HG03095 (cell line): ENCODE results near the gene NUDT19.
"Not testable (repeated sequence)": the region's sequence is repeated elsewhere in the genome, so short reads cannot be mapped to it uniquely, and the experiment has no call there.

Experiments
- ATAC-seq: cut with Tn5 transposase; IDR thresholded peaks from one replicate; pipeline ENCODE4 v1.9.1; 2021; ENCODE audit warnings: moderate library complexity; ENCODE audit not compliant: unreplicated experiment

The NUDT19 gene

DNA sequence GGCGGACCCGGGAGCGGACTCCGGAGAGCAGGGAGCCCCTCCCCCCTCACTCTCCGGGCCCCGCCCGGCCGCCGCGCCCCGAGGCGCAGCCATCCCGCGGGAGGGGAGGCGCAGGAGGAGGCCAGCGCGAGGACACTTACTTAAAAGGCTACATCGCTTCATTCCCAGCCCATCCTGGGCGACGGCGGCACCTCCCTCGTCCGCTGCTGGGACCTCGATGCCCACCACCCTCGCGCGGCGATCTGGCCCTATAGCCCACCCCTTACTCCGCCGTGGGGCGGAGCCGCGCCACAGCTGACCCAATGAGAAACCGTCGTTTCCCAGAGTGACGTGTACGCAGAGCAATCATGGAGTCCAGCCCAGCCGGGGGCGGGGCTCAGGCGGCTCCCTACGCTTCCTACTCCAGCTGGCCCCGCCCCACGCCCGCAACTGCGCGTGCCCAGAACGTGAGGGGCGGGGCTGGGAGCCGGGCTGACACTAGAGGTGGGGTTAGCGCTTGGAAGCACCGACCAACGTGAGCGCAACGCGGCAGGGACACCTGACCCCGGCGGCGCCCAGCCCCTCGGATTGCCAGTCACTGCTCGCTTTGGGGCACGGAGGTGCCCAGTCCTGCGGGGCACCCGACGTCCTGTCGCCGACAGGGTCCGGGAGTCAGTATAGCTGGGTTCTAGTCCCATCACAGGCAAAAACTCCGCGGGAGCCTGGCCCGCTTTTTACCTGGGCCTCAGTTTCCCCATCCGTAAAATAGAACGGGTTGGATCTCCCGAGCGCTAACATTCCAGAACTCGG is 16.5 kb upstream of the NUDT19 start, which contains the start of gene ANKRD27:
Gene ANKRD27 (minus strand): TSS at position 250 of the 789 bp plus-strand sequence. CDS start 16,165 bp downstream, outside the sequence.
- peak; percentile 96 for ATAC-seq

DNA sequence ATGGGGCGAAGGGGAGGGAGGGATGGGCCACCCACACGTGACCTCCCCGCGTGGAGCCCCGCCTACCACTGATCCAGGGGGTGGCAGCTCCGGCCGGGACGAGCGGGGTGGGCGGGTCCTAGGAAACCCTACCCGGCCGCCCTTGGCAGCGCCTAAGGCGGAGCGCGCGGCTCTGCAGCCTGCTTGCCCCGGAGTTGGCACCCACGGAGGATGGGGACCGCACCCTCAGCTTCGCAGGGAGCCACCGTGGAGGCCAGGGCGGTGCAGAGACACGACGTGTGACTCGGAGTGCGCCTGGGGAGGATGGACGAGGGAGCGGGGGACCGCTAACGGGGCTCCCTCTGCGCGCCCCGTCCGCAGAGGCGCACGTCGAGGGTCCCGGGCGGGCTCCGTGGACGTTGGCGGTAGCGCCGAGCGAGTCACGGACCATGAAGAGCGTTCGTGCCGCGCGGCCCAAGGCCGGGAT is 15.9 kb upstream of the NUDT19 start, which contains the start of gene RGS9BP:
Gene RGS9BP (plus strand): TSS at position 129 of the 466 bp plus-strand sequence. CDS start 416 bp downstream, outside the sequence.
- no peak for ATAC-seq

DNA sequence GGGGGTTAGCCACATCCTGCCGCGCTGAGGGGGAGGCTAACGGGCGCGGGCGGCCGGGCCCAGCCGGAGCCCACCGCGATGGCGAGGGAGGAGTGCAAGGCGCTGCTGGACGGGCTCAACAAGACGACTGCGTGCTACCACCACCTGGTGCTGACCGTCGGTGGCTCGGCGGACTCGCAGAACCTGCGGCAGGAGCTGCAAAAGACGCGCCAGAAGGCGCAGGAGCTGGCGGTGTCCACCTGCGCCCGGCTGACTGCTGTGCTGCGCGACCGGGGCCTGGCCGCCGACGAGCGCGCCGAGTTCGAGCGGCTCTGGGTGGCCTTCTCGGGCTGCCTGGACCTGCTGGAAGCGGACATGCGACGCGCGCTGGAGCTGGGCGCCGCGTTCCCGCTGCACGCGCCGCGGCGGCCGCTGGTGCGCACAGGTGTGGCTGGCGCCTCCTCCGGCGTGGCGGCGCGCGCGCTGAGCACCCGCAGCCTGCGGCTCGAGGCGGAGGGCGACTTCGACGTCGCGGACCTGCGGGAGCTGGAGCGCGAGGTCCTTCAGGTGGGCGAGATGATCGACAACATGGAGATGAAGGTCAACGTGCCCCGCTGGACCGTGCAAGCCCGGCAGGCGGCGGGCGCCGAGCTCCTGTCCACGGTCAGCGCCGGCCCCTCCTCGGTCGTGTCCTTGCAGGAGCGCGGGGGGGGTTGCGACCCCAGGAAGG is 15.3 kb upstream of the NUDT19 start:
- no peak for ATAC-seq

DNA sequence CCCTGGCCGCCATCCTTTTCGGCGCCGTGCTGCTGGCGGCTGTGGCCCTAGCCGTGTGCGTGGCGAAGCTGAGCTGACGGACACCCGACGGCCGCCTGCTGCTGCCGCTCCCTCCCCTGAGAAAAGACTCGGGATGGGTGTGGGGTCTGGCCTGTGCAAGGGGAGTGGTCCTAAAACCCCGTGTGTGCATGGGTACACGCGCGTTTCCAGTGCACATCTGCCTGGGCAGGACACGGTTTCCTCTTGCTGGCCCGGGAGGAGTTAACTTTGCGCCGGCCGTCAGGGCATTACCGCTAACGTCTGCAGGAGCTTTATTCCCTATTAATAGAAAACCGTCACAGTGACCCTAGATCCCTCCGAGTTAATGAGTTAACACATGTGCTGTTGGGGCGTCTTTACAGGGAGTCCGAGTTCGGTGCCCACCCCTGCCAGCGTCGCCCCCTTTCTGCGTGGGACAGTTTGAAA is 14.7 kb upstream of the NUDT19 start:
- no peak for ATAC-seq

DNA sequence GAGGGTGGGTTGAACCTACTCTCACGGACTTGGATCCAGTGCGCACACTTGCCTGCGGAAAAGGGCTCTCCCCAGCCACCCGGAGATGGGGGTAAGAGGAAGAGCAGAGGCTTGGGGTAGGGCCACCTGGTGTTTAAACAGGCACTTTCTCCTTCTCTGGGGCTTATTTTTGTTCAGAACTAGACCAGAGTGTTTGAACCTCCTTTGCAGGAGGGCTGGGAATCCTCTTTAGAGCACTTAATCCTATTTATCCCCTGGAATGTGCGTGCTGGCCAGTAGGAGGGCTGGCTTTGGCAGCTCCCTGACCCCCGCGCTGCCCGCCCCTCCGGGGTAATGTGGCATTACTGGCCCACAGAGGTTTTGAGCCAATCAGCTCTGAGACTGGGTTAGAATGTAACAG is 14.0 kb upstream of the NUDT19 start:
- no peak for ATAC-seq

DNA sequence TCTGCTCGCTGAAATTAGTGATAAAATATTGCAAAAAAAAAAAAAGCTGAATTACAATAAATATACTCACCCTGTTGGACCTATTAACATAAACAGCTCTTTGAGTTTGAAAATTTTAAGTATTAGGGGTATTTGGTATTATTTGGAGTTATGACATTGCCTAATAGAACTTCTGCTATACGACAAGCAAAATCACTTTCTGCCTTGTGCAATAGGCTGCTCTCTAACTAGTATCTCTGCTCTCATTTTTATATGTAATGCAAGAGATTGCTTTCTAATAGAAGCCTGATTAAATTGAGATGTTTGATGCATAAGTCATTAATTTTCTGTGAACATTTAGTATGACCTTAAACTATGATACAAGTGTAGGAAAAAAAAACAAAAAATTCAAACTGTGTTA is 10.6 kb upstream of the NUDT19 start:
- no peak for ATAC-seq

DNA sequence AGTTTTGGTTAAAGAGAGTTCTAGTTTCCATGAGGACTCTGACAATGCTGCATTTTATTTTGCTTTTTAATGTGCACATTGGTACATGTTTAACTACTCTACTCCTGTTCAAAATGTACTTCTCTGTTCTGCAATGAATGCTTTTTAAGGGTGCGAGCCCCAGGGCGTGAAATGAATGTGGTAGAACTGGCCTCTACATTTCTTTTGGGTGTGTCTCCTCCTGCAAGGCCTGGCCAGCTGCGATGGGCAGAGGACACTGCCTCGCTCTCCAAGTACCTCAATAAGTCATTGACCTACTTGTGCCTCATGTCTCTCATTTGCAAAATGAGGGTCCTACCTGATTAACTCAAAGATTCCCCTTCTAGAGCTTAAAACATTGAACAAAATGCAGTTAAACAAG is 9.3 kb upstream of the NUDT19 start:
- no peak for ATAC-seq

DNA sequence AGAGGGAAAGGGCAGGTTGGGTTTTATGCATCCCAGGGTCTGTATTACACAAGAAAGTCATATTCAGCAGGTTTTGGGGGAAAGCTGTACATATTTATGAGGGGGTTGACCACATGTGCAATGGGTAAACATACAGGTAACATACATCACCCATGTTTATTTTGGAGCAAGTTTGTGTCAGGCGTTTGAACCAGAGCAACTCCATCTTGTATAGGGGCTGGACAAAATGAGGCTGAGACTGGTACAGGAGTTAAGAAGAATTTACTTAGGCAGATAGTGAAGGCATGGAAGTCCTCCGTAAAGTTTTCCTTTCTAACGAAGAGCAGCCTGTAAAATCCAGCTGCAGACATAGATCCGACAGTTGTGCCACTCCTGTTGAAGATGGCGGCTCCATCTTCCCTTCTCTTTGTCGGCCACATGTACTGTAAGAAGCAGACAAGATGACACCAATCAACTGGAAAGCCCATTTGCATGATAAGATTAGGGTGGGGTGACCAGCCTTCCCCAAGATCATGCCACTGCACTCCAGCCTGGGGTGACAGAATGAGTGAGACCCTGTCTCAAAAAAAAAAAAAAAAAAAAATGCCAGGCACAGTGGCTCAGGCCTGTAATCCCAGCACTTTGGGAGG is 4.7 kb upstream of the NUDT19 start:
- no peak for ATAC-seq

DNA sequence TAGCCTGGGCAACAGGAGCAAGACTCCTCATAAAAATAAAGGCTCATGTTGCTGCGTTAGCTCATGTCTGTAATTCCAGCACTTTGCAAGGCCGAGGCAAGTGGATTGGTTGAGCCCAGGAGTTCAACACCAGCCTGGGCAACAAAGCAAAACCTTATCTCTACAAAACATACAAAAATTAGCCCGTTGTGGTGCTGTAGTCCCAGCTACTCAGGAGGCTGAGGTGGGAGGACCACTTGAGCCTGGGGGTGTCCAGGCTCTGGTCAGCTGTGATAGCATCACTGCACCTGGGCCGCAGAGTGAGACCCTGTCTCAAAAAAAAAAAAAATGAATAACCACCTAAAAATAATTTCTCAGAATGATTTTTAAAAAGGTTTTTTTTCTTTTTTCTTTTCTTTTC is 3.9 kb upstream of the NUDT19 start:
- ATAC-seq = no peak

DNA sequence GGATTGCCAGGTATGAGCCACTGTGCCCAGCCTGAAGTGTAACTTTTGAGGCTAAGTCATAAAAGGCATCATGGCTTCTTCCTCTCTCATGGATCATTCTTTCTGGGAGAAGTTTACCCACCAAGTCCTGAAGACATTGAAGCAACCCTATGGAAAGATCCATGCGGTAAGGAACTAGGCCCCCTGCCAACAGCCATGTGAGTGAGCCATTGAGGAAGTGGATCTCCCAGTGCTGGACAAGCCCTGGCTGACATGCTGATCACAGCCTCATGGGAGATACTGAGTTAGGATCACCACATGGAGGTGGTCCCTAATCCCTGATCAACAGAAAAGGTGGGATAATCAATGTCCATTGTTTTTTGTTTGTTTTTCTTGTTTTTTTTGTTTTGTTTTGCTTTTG is 3.3 kb upstream of the NUDT19 start:
- ATAC-seq = no peak

DNA sequence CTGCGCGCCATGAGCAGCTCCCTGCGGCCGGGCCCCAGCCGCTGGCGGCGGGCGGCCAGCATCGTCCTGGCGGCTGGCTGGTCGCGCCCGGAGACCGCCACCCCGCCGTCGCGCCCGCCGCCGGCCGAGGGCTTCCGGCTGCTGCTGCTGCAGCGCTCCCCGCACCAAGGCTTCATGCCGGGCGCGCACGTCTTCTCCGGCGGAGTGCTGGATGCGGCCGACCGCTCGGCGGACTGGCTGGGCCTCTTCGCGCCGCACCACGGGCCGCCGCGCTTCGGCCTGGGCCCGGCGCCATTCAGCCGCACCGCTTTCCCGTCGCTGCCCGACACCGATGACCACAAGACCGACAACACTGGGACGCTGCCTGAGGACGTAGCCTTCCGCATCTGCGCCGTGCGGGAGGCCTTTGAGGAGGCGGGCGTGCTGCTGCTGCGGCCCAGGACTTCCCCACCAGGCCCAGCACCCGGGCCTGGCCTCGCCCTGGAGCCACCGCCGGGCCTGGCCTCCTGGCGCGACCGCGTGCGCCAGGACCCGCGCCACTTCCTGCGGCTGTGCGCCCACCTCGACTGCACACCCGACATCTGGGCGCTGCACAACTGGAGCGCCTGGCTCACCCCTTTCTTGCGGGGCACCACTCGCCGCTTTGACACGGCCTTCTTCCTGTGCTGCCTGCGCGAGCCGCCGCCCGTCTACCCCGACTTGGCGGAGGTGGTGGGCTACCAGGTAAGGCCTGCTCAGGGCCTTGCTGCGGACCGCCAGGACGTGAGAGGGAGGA is 518 bp downstream of the NUDT19 start:
- peak; percentile 63 for ATAC-seq

DNA sequence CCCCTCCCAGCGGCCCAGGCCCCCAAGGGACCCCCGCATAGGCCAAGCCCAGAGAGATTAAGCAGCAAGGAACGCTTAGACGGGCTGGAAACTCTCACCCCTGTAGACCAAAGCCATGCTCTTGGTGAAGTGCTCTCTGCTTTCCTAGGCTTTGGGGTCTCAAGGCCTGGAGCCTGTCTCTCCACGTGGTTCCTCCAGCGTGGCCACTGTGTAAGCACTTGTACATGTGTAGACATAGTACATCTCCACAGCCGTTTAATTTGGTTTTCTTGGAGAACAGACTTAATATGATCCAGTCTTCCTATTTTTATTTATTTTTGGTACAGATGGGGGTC is 1.1 kb downstream of the NUDT19 start:
- ATAC-seq = no peak

DNA sequence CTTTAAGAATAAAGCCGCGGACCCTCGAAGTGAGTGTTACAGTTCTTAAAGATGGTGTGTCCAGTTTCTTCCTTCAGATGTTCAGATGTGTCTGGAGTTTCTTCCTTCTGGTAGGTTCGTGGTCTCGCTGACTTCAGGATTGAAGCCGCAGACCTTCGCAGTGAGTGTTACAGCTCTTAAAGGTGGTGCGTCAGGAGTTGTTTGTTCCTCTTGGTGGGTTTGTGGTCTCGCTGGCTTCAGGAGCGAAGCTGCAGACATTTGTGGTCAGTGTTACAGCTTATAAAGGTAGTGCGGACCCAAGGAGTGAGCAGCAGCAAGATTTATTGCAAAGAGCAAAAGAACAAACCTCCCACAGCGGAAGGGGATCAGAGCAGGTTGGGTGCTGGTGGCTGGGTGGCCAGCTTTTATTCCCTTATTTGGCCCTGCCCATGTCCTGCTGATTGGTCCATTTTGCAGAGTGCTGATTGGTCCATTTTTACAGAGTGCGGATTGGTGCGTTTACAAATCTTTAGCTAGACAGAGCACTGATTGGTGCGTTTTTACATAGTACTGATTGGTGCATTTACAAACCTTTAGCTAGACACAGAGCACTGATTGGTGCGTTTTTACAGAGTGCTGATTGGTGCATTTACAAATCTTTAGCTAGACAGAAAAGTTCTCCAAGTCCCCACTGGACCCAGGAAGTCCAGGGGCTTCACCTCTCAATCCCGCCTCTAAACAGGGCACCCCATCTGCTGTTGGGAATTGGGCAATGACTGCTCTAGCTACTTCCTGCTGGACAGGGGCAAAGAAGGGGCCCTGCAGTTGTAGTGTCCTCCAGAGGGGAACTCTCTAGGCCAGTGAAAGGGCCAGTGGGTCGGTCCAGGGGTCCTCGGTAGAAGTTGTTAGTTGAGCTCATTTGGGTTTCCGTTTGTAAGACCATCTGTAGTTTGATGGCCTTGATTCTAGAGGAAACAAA is 1.8 kb downstream of the NUDT19 start:
- ATAC-seq = not testable (repeated sequence)

DNA sequence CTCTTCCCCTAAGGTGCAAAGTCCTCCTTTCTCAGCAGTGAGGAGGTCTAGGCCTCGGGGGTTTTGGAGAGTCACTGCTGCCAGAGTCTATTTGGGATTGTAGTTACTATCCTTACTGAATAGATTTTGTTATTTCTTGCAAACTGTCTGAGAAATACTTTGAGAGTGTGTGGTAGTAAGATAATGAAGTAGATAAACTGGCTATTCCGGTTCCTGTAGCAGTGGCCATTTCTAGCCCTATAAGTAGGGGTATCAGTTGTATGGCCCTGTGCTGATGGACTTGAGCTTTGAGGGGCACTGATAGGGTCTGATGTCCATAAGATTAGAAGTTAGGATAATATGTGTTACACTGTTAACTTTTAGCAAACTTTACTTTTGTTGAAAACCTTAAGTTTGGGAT is 2.7 kb downstream of the NUDT19 start:
- not testable (repeated sequence) for ATAC-seq

DNA sequence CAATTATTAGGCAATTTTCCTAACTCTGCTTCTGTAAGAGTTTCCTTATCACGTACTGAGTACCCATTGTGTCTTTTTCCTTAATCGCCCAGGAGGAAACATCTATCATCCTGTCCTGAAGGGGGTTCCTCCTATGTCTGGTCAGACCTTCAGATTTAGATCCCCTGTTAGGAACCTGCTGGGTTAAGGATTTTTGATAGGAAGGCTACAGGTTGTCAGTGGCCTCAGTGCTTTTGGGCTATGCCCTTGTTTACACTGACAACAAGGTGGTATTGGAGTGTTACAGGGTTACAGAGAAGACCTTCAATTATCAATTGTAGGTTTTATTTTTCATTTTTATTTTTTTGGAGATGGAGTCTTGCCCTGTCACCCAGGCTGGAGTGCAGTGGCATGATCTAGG is 3.2 kb downstream of the NUDT19 start:
- not testable (repeated sequence) for ATAC-seq

DNA sequence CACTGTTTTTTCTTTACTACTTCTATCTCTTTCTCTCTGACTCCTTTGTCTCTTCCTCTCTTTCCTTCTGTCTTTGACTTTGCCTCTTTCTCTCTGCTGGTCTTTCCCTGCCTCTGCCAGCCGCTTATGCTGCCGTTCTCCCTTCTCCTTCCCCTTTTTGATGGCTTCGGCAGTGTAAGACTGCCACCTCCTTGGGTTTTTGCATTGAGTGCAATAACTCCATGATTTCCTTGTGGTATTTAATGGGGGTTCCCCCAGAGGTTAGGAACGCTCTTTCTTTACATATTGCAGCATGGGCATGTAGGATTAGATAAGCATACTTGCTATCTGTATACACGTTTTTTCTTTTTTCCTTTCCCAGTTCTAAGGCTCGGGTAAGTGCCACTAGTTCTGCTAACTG is 3.9 kb downstream of the NUDT19 start:
- ATAC-seq = not testable (repeated sequence)

DNA sequence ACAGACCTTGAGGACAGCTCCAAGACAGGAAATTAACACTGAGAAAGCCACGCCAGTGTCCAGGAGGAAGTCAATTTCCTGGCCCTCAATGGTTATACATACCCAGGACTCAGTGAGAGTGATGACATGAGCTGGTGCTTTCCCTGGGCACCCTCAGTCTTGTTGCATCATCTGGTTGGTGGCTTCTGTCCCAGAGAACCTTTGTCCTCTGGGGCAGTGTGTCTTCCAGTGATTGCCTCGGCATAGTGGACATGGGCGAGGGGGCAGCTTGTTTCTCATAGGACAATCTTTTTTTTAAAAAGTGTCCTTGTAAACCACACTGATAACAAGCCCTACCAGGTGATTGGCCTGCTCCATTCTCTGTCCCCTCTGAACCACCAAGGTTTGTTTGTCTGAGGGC is 5.2 kb downstream of the NUDT19 start:
- ATAC-seq = not testable (repeated sequence)

DNA sequence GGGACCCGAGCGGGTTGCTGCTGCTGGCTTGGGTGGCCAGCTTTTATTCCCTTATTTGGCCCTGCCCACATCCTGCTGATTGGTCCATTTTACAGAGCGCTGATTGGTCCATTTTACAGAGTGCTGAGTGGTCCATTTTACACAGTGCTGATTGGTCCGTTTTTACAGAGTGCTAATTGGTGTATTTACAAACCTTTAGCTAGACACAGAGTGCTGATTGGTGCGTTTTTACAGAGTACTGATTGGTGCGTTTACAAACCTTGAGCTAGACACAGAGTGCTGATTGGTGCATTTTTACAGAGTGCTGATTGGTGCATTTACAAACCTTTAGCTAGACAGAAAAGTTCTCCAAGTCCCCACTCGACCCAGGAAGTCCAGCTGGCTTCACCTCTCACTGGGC is 8.5 kb downstream of the NUDT19 start:
- not testable (repeated sequence) for ATAC-seq

DNA sequence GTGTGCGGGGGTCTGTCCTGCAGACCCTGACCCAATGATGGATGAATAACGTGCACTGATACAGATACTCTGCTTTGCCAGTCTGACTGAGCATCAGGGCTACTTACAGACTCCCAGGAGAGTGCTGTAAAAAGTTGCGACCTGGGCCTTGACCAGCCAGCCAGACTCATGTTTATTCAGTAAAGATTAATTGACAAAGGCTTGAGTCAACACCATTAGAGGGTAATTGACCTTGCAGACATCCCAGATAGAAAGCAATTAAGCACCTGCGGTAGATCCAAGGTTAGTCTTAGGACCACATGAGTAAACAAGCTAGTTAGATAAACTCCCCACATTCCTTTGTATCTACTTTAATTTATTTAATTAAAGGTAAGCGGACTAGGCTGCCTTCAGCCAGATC is 10.4 kb downstream of the NUDT19 start:
- ATAC-seq = no peak

DNA sequence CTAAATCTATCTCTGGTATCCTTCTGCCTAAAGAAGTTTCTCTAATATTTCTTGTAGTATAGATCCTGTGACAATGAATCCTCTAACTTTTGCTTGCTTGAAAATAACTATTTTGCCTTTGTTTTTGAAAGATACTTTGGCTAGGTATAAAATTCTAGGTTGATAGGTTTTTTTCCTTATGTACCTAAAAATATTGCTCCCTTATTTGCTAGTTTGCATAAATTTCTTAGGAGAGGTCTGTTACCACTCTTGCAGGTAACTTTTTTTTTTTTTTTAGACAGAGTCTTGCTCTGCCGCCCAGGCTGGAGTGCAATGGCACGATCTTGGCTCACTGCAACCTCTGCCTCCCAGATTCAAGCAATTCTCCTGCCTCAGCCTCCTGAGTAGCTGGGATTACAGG is 12.4 kb downstream of the NUDT19 start:
- not testable (repeated sequence) for ATAC-seq
